Measurements from ENCODE around the gene TROAP. TPM values are rescaled to one million over a fixed set of nuclear protein-coding genes. Genes with fewer than 3 reads are reported as not detected.

Gene TROAP, protein sequence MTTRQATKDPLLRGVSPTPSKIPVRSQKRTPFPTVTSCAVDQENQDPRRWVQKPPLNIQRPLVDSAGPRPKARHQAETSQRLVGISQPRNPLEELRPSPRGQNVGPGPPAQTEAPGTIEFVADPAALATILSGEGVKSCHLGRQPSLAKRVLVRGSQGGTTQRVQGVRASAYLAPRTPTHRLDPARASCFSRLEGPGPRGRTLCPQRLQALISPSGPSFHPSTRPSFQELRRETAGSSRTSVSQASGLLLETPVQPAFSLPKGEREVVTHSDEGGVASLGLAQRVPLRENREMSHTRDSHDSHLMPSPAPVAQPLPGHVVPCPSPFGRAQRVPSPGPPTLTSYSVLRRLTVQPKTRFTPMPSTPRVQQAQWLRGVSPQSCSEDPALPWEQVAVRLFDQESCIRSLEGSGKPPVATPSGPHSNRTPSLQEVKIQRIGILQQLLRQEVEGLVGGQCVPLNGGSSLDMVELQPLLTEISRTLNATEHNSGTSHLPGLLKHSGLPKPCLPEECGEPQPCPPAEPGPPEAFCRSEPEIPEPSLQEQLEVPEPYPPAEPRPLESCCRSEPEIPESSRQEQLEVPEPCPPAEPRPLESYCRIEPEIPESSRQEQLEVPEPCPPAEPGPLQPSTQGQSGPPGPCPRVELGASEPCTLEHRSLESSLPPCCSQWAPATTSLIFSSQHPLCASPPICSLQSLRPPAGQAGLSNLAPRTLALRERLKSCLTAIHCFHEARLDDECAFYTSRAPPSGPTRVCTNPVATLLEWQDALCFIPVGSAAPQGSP
- total RNA-seq: 0.44 and 23.9 TPM in 2 replicates

DNA sequence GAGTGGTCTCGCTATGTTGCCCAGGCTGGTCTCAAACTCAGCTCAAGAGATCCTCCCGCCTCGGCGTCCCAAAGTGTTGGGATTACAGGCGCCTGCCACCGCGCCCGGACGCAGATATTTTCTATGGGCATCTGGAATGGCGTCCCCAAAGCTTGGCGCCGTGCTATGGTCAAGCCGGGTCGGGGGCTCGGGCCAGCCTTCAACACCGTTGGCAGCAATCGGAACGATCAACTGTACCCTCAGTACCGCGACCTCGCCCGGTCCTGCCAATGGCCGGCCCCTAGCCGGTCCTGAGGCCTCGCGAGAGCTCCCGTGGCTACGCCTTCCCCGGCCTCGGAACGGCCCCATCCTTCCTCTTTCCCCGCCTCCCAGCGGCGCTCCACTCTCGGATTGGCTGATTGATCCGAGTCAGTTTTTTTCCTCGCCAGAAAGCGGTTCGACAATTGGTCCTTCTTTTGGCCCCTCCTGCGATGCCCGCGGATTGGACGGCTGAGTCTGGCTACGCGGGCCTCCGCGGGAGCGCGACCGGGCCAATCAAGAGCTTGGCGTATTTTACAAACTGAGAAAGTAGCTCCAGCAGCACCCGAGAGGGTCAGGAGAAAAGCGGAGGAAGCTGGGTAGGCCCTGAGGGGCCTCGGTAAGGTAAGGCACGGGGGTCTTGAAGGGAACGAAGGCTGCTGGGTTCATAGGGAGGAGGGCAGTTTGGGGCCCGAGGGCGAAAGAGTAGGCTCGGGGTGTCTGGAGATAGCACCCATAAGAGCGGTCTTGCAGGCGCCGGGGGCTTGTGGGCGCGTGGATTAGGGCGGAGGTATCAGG lies at the start of gene TROAP:
TROAP (plus strand) TSS at position 548 of the 816 bp plus-strand sequence. CDS start 354 bp downstream, outside the sequence.

GRCh38 chr12:49295082-49295936 lies 27.7 kb upstream of the TROAP start, which contains the start of gene PRPH:
Gene PRPH, plus strand, starts transcription at chr12:49295147. Its CDS starts 54 bp downstream, at chr12:49295201.

DNA sequence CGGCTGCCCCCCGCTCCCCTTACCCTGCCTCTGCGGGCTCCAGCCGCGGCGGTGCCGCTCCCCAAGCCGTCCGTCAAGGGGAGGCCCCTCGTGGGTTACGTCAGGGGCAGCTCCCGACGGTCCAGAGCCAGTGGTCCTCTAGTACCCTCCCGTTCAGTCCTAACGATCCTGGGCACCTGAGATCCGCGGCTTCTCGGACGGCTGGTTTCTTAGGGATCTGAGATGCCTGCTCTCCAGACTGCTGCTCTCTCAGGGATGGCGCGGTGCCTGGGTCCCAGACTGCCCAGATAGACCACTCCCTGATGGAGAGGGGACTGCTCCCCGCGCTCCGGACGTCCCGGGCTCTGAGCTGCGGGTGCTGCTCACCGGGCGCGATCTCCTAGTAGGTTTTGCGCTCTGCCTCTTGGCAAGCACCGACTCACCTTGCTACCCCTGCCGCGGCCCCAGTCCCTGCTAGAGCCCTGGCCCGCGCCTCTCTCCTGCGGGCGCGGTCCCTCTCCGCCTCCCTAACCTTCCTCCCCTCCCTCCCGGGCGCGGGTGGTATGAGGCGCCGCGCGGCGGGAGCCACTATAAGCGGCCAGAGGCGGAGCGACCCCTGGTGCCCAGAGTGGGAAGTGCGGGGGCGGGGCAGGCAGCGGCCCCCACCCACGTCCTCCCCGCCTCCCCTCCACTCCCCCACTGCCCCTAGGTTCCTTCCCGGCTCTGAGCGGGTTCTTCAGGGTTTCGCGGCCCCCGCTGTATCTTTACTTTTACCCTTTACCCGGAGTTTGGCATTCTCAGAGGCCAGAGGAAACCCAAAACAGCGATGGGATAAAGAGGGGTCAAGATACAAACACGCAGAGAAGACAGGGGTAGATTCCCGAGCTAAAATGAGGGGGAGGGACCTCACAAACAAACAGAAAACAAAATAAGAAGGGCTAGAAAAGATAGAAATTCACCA lies 13.9 kb downstream of the TROAP start, which contains the start of gene C1QL4:
C1QL4 (minus strand) TSS at position 544 of the 940 bp plus-strand sequence. CDS start 711 bp downstream, outside the sequence.

GRCh38 chr12:49346659-49347310 lies 23.7 kb downstream of the TROAP start, which contains the start of gene DNAJC22:
Gene DNAJC22, plus strand, starts transcription at chr12:49346888. Its CDS starts 1,985 bp downstream, at chr12:49348873.

DNA sequence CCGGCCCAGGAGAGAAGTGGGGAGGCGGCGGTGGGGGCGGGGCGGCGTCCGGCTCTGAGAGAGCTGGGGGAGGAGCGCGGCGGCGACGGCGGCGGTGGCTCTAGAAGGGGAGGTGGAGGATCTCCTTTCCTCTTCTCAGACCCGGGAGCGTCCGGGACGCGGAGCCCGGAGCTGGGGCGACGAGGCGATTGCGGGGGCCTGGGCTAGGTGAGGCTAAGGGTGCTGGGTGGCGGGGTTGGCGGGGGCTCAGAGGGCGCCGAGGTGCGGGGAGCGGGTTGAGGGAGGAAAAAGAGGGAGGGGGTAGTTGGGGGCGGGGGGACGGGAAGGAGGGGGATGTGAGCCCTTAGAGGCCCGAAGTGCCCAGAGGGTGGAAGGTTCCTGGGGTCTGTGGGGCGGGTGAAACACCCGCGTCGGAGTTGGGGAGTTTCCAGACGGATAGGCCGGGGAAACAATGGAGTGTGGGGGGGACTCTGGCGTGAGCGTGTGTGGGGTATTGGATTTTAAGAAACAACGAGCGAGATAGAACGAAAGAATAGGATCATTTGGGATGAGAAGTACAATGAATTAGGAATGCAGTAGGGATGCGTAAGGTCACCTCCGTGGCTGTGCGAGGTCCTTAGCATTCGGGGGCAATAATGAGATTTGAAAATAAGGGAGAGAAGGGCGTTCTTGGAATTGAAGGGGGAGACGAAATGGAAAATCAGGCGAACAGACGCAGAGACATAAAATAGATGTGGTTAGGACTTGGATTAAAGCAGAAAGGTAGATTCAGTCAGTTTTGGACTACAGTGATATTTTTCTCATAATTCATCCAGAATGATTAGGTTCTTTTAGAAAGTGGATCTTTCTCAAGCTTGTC lies 44.6 kb downstream of the TROAP start, which contains the start of gene SPATS2:
SPATS2 (plus strand) TSS at position 82 of the 859 bp plus-strand sequence. CDS start 93,551 bp downstream, outside the sequence.

Other genes starting within 250 kb of the TROAP start
- gene DHH, start 228.5 kb upstream of the TROAP start, total RNA-seq: under 0.01 TPM in 2 replicates
- gene LMBR1L, start 212.4 kb upstream of the TROAP start, total RNA-seq: 60.3 and 72.0 TPM in 2 replicates
- gene TUBA1B, start 191.9 kb upstream of the TROAP start, total RNA-seq: 336 and 3,581 TPM in 2 replicates
- 185 and 1,342 TPM in 2 replicates for gene TUBA1A, start 134.2 kb upstream of the TROAP start, total RNA-seq
- gene TUBA1C, start 58.2 kb upstream of the TROAP start, total RNA-seq: 372 and 1,859 TPM in 2 replicates
- not detected in 2 replicates for gene PRPH, start 28.1 kb upstream of the TROAP start, total RNA-seq
- under 0.01 and 0.14 TPM in 2 replicates for gene C1QL4, start 13.9 kb downstream of the TROAP start, total RNA-seq
- gene DNAJC22, start 23.6 kb downstream of the TROAP start, total RNA-seq: 1.1 and 2.1 TPM in 2 replicates
- 27.4 and 54.0 TPM in 2 replicates for gene SPATS2, start 44.2 kb downstream of the TROAP start, total RNA-seq
- gene KCNH3, start 215.8 kb downstream of the TROAP start, total RNA-seq: 0.29 and 0.44 TPM in 2 replicates
- 65.4 and 88.3 TPM in 2 replicates for gene MCRS1, start 244.9 kb downstream of the TROAP start, total RNA-seq

Data from placental pericyte (primary cell).